AG04449 (cell line): ENCODE measurements around the gene ITM2C.

Experiments
- CTCF ChIA-PET: fragments of 350-600 bp; formaldehyde crosslinking; extraction: SDS; loops from one replicate; lab custom pipeline; 2021; ENCODE audit warnings: antibody characterized with exemption; lab: Yijun Ruan, JAX
- POLR2A ChIA-PET: fragments of 400-600, 350-600 bp; formaldehyde crosslinking; extraction: SDS; loops from one replicate; lab custom pipeline; 2020; ENCODE audit warnings: antibody characterized with exemption, inconsistent platforms; lab: Yijun Ruan, JAX
- DNase-seq: peaks from one replicate; pipeline ENCODE4 v3.0.0-alpha.2; 2010; ENCODE audit warnings: low read depth, low spot score
- H3K4me3 ChIP-seq: 2 replicates; pipeline ENCODE4 v1.5.1; 2011; ENCODE audit warnings: low read depth, mild to moderate bottlenecking, control low read depth, low read length
- TF ChIP-seq, protein P1 (sequence below): IDR thresholded peaks from one replicate; pipeline ENCODE4 v1.5.1; 2011; ENCODE audit warnings: mild to moderate bottlenecking, moderate library complexity, low read length, control low read depth, inconsistent platforms; ENCODE audit not compliant: insufficient read depth; ENCODE audit errors: missing control alignments

Gene ITM2C

DNA sequence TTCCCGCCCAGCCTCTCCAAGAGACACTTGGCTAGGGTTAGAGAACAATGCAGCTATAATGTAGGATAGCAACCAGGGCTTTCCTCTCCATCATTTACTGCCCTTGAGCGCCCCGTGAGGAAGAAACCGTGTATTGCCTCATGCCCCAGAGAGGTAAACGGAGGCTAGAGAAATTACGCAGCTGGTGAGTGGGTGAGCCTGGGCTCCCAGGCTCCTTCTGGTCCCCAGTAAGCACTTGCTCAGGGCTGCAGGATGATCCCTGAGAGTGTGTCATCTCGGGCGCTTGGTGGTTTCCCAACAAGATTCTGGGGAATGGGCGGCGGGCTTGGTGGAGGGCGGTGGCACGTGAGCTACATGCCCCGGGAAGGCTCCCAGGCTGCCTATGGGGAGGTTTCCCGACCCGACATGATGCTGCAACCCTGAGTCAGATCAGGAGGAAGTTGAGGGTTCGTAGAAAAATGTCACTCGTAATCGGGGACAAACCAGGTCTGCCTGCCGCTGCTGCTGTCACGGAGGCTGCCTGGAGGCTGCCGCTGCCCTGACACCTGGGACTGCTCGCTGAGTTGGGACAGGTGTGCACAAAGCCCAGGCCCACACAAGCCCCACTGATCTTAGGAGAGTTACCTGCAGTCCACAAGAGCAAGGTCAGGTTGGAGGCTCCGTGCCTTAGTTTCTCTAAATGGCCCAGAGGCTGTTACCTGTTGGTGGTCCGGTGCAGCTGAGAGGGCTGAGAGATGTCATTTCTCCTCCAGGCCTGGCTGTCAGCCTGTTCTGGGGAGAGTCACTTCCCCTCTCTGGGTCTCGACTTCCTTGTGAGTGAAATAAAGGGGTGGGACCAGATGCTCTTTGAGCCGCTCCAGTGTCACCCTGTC lies 60.0 kb downstream of the ITM2C start, which contains the start of gene GPR55:
Gene GPR55, minus strand, starts transcription at position 773 of the 872 bp plus-strand sequence. CDS start 14,280 bp downstream, outside the sequence.
- ChIA-PET CTCF (interaction anchor here (1.2 to 1.3 kb wide), 2 partner anchors 21 to 101 kb away, joined by 3 read pairs; no protein-coding TSS in a partner anchor), POLR2A (no interaction called here)
- no peak within 1 kb of the TSS for H3K4me3 ChIP-seq
- TF ChIP-seq, protein P1, sequence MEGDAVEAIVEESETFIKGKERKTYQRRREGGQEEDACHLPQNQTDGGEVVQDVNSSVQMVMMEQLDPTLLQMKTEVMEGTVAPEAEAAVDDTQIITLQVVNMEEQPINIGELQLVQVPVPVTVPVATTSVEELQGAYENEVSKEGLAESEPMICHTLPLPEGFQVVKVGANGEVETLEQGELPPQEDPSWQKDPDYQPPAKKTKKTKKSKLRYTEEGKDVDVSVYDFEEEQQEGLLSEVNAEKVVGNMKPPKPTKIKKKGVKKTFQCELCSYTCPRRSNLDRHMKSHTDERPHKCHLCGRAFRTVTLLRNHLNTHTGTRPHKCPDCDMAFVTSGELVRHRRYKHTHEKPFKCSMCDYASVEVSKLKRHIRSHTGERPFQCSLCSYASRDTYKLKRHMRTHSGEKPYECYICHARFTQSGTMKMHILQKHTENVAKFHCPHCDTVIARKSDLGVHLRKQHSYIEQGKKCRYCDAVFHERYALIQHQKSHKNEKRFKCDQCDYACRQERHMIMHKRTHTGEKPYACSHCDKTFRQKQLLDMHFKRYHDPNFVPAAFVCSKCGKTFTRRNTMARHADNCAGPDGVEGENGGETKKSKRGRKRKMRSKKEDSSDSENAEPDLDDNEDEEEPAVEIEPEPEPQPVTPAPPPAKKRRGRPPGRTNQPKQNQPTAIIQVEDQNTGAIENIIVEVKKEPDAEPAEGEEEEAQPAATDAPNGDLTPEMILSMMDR = no peak
- no peak for DNase-seq

DNA sequence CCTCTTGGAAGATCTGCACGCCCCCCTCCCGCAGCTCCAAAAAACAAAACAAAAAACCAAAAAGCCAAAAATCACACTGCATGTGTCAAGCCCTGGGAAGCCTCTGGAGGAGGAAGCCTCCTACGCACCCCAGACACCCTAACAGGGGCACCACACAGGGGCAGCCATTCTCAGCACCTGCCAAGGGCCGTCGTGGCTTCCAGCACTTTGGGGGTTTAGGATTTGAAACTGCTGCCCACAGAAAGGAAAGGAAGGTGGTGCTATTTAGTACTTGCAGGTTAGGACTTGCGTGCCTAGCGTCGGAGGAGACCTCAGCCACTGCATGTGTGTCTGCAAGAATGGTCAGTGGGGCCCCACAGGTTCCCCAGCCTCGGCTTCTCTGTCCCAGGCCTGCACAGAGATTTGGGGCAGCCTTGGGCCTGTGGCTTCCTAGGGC lies 60.7 kb downstream of the ITM2C start:
- CTCF ChIA-PET = interaction anchor here (1.1 to 1.7 kb wide), 3 partner anchors 22 to 62 kb away, joined by 3 to 8 read pairs (median 3); no protein-coding TSS in a partner anchor
- DNase-seq = no peak
- no peak overlapping the region for H3K4me3 ChIP-seq
- POLR2A ChIA-PET = no interaction called here
- TF ChIP-seq, protein P1 = no peak

DNA sequence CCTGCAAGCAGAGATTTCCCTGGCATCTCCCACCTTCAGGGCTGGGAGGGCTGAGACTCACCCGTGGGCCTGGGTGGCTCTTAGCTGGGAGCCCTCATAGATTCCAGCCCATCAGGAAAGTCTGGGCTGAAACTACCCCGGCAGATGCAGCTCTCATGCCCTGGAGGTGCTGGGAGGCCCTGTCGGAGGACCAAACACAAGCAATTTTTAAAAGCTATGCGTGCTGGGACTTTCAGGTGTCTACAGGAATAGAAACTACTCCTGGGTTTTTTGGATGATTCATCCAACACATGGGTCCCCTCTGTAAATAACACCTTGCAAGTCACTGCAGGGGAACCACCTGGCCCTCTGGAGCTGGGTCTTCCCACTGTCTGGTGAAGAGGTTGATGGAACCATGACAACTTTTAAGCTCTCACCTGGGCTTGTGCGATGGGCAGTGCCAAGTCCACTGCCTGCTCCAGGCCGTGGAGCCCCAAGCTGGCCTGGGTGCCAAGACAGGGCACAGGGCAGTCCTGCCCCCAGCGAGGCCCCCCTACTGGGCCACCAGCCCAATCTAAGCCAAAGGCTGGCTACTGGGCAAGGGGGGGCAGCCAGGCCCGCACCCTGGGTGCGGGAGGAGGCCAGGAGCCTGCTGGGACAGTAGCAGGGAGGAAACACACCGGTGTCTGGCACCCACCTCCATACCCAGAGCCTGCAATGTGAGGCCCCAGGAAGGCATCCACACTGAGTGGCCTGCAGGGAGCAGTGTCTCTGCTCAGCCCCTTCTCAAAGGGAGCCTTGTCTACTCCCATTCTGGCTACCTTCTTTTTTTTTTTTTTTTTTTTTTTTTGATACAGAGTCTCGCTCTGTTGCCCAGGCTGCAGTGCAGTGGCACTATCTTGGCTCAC lies 61.4 kb downstream of the ITM2C start:
- POLR2A ChIA-PET = no interaction called here

GRCh38 chr2:230927711-230928341 lies 63.1 kb downstream of the ITM2C start:
- CTCF ChIA-PET = interaction anchor here (0.9 kb wide), 1 partner anchor 105 kb away, joined by 3 read pairs; no protein-coding TSS in a partner anchor
- DNase-seq = no peak
- TF ChIP-seq, protein P1 = no peak
- no peak overlapping the region for H3K4me3 ChIP-seq
- POLR2A ChIA-PET = no interaction called here

More for the DNA sequence above, 61.4 kb downstream of the ITM2C start:
- H3K4me3 ChIP-seq = no peak overlapping the region
- DNase-seq = no peak
- CTCF ChIA-PET = interaction anchor here (1.1 to 1.7 kb wide), 3 partner anchors 22 to 61 kb away, joined by 3 to 8 read pairs (median 3); no protein-coding TSS in a partner anchor
- TF ChIP-seq, protein P1 = no peak
